ENCODE data around the gene BATF2. TPM values are rescaled to one million over a fixed set of nuclear protein-coding genes. Genes with fewer than 3 reads are reported as not detected.

BATF2 gene
- total and polyA plus RNA-seq, 9 of the 15 experiments (the other 6 are each of a cell fraction or from before 2014, with no cell fraction given): 1.7 to 8.9 (median 6.4) TPM

- FAIRE-seq (no peak), DNase-seq (ENCODE audit: extremely low read depth in 1 of 4, low spot score in 3 of 4) (no peak), ATAC-seq (no peak)
- Histone ChIP-seq H2AFZ (ENCODE audit: low read depth, low read length) (peak overlapping the region; percentile 81), H3K27me3 (ENCODE audit: control insufficient read depth in 2 of 2, insufficient read depth in 2 of 2, low read length in 2 of 2) (no peaks in the 10 kb centered on the region), H3K79me2 (ENCODE audit: control insufficient read depth, insufficient read depth, low read length) (no peaks in the 10 kb centered on the region), H3K9me3 (replicated peaks; ENCODE audit: control insufficient read depth, insufficient read depth, low read depth, low read length) (no peaks in the 10 kb centered on the region), H3K27ac (ENCODE audit: extremely low read depth, low read depth, low read length) (peak overlapping the region; percentile 55; the same call in 2 of the 3 replicates), H3K4me3 (no peak overlapping the region), H3K9me1 (ENCODE audit: control insufficient read depth, insufficient read depth, low read length) (no peaks in the 10 kb centered on the region), H4K20me1 (replicated peaks; ENCODE audit: control insufficient read depth, insufficient read depth, low read length) (no peaks in the 10 kb centered on the region), H3K9ac (ENCODE audit: insufficient read depth in 1 of 2, low read depth in 2 of 2, low read length in 2 of 2) (peak overlapping the region; percentile 42 to 84; a peak in 2 of 4 replicates), H3K36me3 (ENCODE audit: control insufficient read depth, insufficient read depth, low read length) (no peaks in the 10 kb centered on the region), H3K4me1 (replicated peaks in 1 of 2; ENCODE audit: control insufficient read depth in 2 of 2, insufficient read depth in 2 of 2, low read length in 2 of 2) (peaks cover 20 to 23% of the 10 kb centered on the region in 2 experiments; a peak in 4 of 5 replicates), H3K4me2 (ENCODE audit: insufficient read depth, low read length) (no peak overlapping the region)
- intact Hi-C loops (cut with micrococcal nuclease): no loop called here
- WGBS (ENCODE audit: insufficient coverage, low coverage, missing lambda C conversion rate): 40% methylated on average over 1 of the region's 1 CpG
- ChIA-PET POLR2A (interaction anchor here (0.5 to 1.4 kb wide), 4 partner anchors 15 to 424 kb away, joined by 3 to 6 read pairs (median 4); partner anchors contain the start of genes ARL2 and NEAT1), CTCF (ENCODE audit: low intra/inter-chr PET ratio) (interaction anchor here (0.7 kb wide), 1 partner anchor 118 kb away, joined by 4 read pairs; no protein-coding TSS in a partner anchor)
- BruUV-seq (replicated peaks): no TSS peak
- in situ Hi-C loops (cut with MboI): loop anchor here (5.0 kb wide), 1 partner anchor 152 kb away; no protein-coding TSS in a partner anchor
- TF ChIP-seq ZNF324 (CRISPR knock-in tag; IDR thresholded peaks at IDR 0.05): no peak
- no peak for TF ChIP-seq MXI1 (IDR thresholded peaks at IDR 0.05; ENCODE audit: low read depth, low read length)
- no peak for TF ChIP-seq NFIX (CRISPR knock-in tag; IDR thresholded peaks at IDR 0.05; ENCODE audit: low read depth)
- no peak for TF ChIP-seq KDM5B (IDR thresholded peaks at IDR 0.05; ENCODE audit: insufficient replicate concordance, low read depth, low read length)
- TF ChIP-seq TGIF2 (CRISPR knock-in tag; IDR thresholded peaks at IDR 0.05): no peak
- TF ChIP-seq KLF6 (CRISPR knock-in tag; IDR thresholded peaks at IDR 0.05; ENCODE audit: borderline replicate concordance): no peak
- no peak for TF ChIP-seq POLR2H (tag; IDR thresholded peaks at IDR 0.05; ENCODE audit: low read depth)
- TF ChIP-seq CHD7 (IDR thresholded peaks at IDR 0.05; ENCODE audit: low read depth, low read length): no peak
Measured at GRCh38 chr11:64999478-64999877, 2.7 kb upstream of the BATF2 start.
